Iris pigment epithelial cell (primary cell): Measurements from ENCODE around the gene TMEM62.
"Not testable (repeated sequence)": the region's sequence is repeated elsewhere in the genome, so short reads cannot be mapped to it uniquely, and the experiment has no call there.

Experiments
- DNase-seq: peaks from one replicate; pipeline ENCODE4 v3.0.0-alpha.2; 2011; ENCODE audit warnings: low read depth

Gene TMEM62

GRCh38 chr15:43209059-43209824 is 75.9 kb downstream of the TMEM62 start:
- DNase-seq = peak; percentile 15

GRCh38 chr15:43210172-43210745 is 76.9 kb downstream of the TMEM62 start:
- no peak for DNase-seq

- no peak for DNase-seq
Measured at GRCh38 chr15:43210807-43211206, 77.4 kb downstream of the TMEM62 start.

GRCh38 chr15:43211224-43211735 is 77.9 kb downstream of the TMEM62 start:
- DNase-seq = no peak

GRCh38 chr15:43212299-43212698 is 78.9 kb downstream of the TMEM62 start:
- no peak for DNase-seq

GRCh38 chr15:43212951-43213350 is 79.6 kb downstream of the TMEM62 start:
- DNase-seq = no peak

- DNase-seq = no peak
Measured at GRCh38 chr15:43213466-43213865, 80.1 kb downstream of the TMEM62 start.

- DNase-seq = no peak
Measured at GRCh38 chr15:43214169-43214568, 80.8 kb downstream of the TMEM62 start.

GRCh38 chr15:43214592-43215295 is 81.4 kb downstream of the TMEM62 start:
- DNase-seq = no peak

GRCh38 chr15:43215961-43216360 is 82.6 kb downstream of the TMEM62 start:
- peak; percentile 43 for DNase-seq

- DNase-seq = peak; percentile 35
Measured at GRCh38 chr15:43218908-43219706, 85.7 kb downstream of the TMEM62 start.

GRCh38 chr15:43219929-43220928 is 86.8 kb downstream of the TMEM62 start:
- DNase-seq = no peak

GRCh38 chr15:43220991-43221403 is 87.6 kb downstream of the TMEM62 start, which contains the start of gene EPB42:
EPB42 (minus strand) TSS chr15:43221018; CDS start chr15:43220825, 193 bp downstream.
- DNase-seq = no peak

GRCh38 chr15:43221422-43221821 is 88.0 kb downstream of the TMEM62 start:
- DNase-seq = no peak

GRCh38 chr15:43225201-43225949 is 92.0 kb downstream of the TMEM62 start:
- peak; percentile 67 for DNase-seq

GRCh38 chr15:43225950-43226255 is 92.5 kb downstream of the TMEM62 start:
- DNase-seq = not testable (repeated sequence)

- DNase-seq = no peak
Measured at GRCh38 chr15:43226436-43227305, 93.3 kb downstream of the TMEM62 start.

GRCh38 chr15:43229977-43230376 is 96.6 kb downstream of the TMEM62 start:
- DNase-seq = no peak

GRCh38 chr15:43230640-43231115 is 97.3 kb downstream of the TMEM62 start:
- peak; percentile 61 for DNase-seq
